Activated T-helper 2 cell treated with anti-CD3 and anti-CD28 coated beads, Interferon-gamma antibody, Interleukin-2, Interleukin-4, amounts not matched to agents 10 μg/mL and 5 μg/mL and 100 μg/mL, durations not matched to agents 14 hours and 24 hours and 36 hours (primary cell): ENCODE measurements around the gene DROSHA. TPM values are rescaled to one million over a fixed set of nuclear protein-coding genes. Genes with fewer than 3 reads are reported as not detected.

Experiments
- DNase-seq: peaks from one replicate; pipeline ENCODE4 v3.0.0; 2021; ENCODE audit warnings: low spot score
- H3K27ac Mint-ChIP-seq: one replicate; pipeline ENCODE4 v1.8.0; 2021; ENCODE audit warnings: mixed read lengths
- H3K27me3 Mint-ChIP-seq: one replicate; pipeline ENCODE4 v1.8.0; 2021; ENCODE audit warnings: low read depth, mixed read lengths
- H3K36me3 Mint-ChIP-seq: one replicate; pipeline ENCODE4 v1.8.0; 2021; ENCODE audit warnings: low read depth, mixed read lengths
- H3K4me1 Mint-ChIP-seq: one replicate; pipeline ENCODE4 v1.8.0; 2021; ENCODE audit warnings: low read depth, mixed read lengths
- H3K4me3 Mint-ChIP-seq: one replicate; pipeline ENCODE4 v1.8.0; 2021; ENCODE audit warnings: low read depth, mild to moderate bottlenecking, moderate library complexity, mixed read lengths
- H3K9me3 Mint-ChIP-seq: one replicate; pipeline ENCODE4 v1.8.0; 2021; ENCODE audit warnings: mixed read lengths
- intact Hi-C: fragments of 100-400 bp; cut with micrococcal nuclease; formaldehyde crosslinking; loops from one replicate; pipeline ENCODE4 v1.15.1; 2023
- total RNA-seq: library from RNA; stranded (reverse); gene quantifications from 2 replicates; pipeline ENCODE4 v1.2.3, GENCODE V29; 2022

Gene DROSHA
- total RNA-seq, 1 donor from 2014 or later, result 101 TPM

- Mint-ChIP-seq H3K9me3 (no peaks in the 10 kb centered on the region), H3K4me3 (no peak overlapping the region), H3K36me3 (no peaks in the 10 kb centered on the region), H3K27me3 (peaks cover 2% of the 10 kb centered on the region), H3K4me1 (no peaks in the 10 kb centered on the region), H3K27ac (no peak overlapping the region)
- no peak for DNase-seq
- intact Hi-C loops, result no loop called here
Observed at GRCh38 chr5:31357038-31357437, 174.9 kb downstream of the DROSHA start.

- no peak overlapping the region for H3K27ac Mint-ChIP-seq
- no peaks in the 10 kb centered on the region for H3K9me3 Mint-ChIP-seq
- H3K4me1 Mint-ChIP-seq, result no peaks in the 10 kb centered on the region
- DNase-seq, result no peak
- H3K27me3 Mint-ChIP-seq, result peaks cover 2% of the 10 kb centered on the region
- intact Hi-C loops, result no loop called here
- H3K36me3 Mint-ChIP-seq, result no peaks in the 10 kb centered on the region
- H3K4me3 Mint-ChIP-seq, result no peak overlapping the region
Observed at GRCh38 chr5:31355337-31355736, 176.6 kb downstream of the DROSHA start.

Other genes with a start within 250 kb of the DROSHA start
- gene C5orf22, start 208 bp upstream of the DROSHA start, total RNA-seq, result 34.3 and 37.6 TPM in 2 replicates
- gene PDZD2, start 107.0 kb upstream of the DROSHA start, total RNA-seq, result 0.05 and 0.25 TPM in 2 replicates